Measurements from ENCODE around the gene CARD16. TPM values are rescaled to one million over a fixed set of nuclear protein-coding genes. Genes with fewer than 3 reads are reported as not detected.
A peak's percentile ranks its signal among the peaks of the same experiment; 100 is the strongest.
"Not testable (repeated sequence)": the region's sequence is repeated elsewhere in the genome, so short reads cannot be mapped to it uniquely, and the experiment has no call there.

Gene CARD16
- 5.0 TPM for polyA plus RNA-seq (2013, experiment 1 of 2; ENCODE audit: insufficient read length)
- 5.6 TPM for polyA plus RNA-seq (2013, experiment 2 of 2; ENCODE audit: insufficient read length)

DNA sequence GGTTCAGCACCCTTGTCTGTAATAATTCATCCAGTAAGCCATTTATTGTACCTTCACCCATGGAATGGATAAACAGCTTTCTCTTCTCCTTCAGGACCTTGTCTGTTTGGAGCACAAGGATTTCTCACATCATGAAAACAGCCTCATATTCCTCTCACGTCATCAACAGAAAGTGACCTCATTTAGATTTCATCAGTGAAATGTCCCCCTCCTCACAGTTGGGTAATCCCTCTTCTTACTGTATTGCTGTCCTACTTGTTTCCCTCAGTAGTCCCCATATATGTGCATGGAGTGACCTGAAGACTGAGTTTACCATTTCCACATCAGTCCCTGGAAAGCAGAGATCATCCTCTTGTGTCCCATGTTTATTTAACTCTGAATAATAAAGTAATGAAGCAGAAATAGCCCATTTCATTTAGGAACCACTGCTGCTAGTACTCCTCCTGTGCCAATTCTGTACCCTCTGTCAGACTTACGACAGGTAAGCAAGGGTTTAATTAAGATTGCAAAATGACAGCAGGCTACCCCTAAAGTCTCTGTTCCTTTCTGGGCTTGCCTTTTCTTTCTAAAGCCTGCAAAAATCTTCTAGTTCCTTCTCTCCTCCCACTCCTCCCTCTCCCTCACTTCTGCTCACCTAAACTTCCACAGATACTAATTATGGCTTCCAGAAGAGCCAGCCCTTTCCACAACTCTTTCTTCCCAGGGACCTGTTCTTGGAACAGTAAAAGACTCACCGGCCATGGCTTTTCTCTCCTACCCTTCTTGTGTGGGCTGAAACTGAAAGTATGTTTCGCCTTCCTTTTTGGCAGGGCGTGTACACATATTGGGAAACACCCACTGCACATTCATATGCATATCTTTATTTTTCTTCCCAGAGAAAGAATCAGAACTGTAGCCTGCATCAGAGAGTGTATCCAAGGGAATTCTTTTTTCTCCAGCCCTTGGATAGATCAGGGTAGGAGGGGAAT lies at the start of gene CARD16:
Gene CARD16 (minus strand): TSS at position 779 of the 968 bp plus-strand sequence. CDS start 38 bp downstream, at position 741.
- peak; percentile 57 for DNase-seq

DNA sequence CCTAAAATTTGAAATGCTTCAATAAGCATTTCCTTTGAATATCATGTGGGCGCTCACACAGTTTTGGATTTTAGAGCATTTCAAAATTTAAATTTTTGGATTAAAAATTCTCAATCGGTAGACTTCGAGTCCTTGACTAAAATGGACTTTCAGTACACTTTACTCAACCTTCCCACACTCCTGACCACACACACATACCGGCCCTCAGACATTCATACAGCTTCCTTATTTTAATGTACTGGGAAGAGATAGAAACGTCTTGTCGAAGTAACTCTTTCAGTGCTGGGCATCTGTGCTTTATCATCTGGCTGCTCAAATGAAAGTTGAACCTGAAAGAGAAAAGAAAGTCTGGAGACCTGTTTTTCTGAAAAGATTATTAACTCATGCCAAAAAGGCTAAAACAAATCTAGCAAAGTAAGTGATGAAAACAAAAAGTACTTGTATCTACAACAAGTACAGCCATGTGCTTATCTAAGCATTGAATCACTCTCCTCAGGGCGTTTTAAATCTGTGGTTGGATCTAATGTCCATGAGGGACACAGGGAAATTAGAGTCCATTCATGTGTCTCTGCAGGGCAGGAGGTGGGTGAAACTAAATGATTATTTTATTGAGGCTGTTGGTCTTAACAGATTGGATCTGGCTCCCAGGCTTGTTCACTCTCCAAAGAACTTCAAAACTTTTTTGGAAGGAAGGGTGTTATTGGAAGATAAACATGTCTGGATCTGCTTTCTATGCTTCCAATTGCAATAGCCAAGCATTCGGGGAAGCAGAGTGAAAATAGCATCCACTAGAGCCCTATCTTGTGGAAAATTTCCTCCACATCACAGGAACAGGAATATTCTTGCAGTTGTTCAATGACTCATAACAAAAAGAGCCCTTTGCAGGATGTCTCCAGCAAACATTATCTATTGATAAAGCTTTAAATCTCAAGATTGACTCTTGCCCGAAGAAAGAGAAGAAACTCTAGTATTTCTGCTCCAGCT lies 47.4 kb upstream of the CARD16 start:
- DNase-seq: no peak

DNA sequence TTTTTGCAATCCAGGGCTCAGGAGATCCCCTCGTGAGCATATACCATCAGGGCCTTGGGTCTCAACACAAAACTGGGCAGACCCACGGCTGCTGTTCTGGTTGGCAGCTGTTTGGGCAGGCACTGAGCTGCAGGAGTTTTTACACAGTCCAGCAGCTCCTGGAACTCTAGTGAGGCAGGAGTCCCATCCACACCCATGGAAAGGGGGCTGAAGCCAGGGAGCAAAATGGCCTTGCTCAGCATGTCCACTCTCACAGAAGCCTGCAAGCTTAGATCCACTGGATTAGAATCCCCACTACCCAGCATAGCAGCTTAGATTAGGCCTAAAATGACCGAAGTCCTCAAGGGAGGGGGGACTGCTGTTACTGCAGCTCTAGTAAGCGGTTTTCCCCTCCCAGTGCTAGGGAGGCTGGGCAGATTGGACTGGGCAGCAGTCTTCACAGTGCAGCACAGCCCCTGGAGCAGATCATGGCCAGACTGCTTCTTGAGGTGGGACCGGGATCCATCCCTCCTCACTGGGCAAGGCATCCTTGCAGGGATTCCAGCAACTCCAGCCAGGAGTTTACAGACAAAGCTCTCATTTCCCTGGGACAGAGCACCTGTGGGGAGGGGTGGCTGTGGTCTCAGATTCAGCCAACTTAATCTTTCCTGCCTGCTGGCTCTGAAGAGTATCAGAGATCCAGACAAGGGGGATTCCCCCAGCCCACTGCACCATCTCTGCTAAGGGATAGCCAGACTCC lies 36.4 kb upstream of the CARD16 start:
- no peak for DNase-seq

DNA sequence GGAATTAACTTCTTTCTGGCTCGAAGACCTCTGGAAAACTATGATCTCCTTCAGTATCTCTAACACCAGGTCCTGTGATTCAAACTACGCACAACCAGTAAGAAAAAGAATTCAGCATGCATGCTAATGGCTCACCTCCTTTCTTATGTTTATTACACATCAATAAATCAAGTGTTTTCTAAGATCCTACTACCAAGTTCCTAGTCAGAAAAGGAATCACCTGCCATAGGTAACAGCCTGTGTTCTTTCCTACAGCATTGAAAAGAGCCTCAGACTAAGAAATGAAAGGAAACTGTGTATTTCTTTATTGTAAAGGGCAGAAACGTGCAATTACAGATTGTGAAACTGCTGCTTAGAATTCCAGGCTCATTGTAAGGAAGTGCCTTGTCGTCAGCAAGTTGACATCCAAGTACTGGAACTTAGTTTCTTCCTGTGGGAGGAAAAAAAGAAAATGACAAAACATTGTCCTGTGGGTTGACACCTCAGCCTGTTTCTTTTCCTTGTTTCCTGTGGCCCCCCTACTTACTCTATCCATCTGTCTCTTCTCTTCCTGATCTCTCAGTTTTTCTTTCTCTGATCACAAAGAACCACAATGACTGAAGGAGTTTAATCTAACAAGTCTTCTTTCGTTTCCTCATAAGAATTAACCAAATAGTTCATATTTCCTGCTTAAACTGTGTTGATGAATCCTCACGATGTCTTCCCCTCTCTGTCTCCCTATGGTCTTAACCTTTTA lies 35.2 kb upstream of the CARD16 start:
- not testable (repeated sequence) for DNase-seq

DNA sequence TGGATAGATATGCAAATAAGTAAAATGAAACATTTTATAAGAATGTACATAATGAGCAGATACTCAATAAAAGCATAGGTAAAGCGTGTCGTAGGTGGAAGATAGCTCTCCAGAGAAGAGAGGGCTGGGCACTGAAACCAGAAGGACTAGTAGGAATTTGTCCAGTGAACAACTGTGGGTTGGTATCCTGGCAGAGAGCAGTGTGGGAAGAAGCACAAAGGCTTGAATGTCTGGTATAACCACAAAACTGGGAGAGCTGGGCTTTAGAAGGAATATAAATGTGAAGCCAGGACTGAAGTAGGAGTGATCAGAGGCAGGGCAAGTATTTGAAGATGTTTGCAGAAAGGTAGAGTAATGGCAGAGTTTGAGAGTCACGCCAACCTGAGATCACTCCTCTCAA lies 33.1 kb upstream of the CARD16 start:
- DNase-seq: no peak

DNA sequence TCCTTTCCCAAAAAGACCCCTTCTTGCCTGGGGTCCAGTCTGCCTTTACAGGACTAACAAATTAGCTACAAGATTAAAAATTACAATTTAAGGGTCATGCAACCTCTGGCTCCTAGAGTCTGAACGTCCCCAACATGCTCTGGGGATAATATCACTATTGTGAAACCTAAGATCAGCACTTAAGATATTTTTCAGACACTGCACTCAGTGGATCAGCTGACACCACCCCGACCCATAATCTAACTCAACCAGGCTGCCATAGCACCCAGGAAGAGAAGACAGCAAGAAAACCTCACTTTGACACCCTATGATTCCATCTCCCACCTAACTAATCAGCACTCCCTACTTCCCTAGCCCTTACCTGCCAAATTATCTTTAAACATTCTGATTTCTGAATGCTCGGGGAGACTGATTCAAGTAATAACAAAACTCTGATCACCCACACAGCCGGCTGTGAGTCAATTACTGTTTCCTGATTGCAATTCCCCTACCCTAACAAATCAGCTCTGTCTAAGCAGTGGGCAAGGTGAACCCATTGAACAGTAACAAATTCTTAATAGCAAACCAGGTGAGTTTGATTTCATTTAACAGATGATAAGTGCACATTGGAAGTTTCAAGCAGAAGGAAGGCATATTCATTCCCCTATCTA lies 32.1 kb upstream of the CARD16 start:
- DNase-seq: not testable (repeated sequence)

DNA sequence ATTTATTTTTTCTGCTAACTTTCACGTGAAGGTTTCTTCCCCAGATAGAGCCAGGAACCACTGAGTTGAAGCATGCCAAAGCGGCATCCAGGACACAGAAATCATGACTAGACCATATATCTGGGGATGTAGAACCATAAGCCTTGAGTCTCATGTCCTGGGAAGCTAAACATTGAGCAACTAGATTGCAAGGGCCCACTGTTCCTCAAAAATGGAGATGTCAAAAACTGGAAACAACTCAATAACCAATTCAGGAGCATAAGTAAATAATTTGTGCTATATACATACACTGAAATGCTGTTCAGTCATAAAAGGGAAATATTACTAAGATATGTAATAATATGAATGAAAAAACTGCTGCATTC lies 29.0 kb upstream of the CARD16 start:
- DNase-seq: no peak

DNA sequence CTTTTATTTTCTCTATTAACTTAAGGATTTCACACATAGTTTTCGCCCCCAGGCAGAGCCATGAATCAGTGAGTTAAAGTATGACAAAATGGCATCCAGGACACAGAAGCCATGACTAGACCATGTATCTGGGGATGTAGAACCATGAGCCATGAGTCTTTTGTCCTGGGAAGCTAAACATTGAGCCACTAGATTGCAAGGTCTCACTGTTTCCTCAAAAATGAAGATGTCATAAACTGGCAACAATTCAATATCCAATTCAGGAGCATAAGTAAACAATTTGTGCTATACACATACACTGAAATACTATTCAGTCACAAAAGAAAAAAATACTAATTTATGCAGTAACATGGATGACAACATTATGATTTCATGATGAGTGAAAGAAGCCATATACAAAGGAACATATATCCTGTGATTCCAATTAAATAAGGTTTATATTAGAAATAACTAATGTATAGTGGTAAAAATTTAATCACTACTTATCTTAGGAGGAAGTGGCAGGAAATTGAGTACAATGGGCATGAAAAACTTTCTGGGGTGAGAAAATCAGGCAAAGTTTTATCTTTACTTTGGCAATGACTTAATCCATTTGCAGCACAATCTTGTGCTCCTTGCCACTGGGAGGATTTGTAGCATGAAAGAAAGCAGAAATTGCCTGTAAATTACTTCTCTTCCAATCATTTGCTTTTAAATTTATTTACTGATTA lies 28.5 kb upstream of the CARD16 start:
- no peak for DNase-seq

DNA sequence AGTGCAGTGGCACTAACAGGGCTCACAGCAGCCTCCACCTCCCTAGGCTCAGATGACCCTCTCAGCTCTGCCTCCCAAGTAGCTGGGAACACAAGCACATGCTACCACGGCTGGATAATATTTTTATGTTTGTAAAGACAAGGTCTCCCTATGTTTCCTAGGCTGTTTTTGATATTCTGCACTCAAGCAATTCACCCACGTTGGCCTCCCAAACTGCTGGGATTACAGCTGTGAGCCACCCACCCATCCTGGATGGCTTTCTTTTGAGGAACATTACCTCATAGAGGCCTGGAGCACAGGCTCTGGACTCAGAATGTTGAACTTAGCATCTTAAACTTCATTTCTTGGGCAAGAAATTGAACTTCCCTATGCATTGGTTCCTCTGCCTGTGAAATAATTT lies 26.9 kb upstream of the CARD16 start:
- DNase-seq: not testable (repeated sequence)

DNA sequence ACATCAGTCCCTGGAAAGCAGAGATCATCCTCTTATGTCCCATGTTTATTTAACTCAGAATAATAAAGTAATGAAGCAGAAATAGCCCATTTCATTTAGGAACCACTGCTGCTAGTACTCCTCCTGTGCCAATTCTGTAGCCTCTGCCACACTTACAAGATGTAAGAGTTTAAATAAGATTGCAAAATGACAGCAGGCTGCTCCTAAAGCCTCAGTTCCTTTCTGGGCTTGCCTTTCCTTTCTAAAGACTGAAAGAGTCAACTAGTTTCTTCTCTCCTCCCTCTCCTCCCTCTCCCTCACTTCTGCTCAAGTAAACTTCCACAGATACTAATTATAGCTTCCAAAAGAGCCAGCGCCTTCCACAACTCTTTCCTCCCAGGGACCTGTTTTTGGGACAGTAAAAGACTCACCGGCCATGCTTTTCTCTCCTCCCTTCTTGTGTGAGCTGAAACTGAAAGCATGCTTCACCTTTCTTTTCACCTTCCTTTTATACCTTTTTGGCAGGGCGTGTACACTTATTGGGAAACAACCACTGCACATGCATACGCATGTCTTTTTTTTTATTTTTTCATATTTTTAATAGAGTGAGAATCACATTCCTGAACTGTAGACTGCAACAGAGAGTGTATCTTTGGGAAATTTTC lies 26.1 kb upstream of the CARD16 start:
- DNase-seq: no peak

DNA sequence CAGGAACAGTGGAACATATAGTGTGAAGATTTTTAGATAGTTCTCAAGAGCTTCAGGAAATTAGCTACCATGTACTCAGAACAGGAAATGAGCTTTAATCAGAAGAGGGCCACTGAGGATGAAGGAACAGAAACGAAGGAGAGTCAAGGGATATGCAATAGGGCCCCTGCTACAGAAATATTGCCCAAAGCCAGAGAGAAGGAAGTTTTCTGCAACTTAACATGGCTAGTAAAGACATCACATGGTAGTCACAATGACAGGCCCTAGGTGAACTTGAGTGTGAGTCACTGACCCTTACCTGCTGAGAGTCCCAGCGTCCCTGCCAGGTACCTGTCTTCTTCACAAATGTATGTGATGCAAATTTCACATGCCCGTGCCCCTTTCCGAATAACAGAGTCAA lies 25.2 kb upstream of the CARD16 start:
- no peak for DNase-seq

DNA sequence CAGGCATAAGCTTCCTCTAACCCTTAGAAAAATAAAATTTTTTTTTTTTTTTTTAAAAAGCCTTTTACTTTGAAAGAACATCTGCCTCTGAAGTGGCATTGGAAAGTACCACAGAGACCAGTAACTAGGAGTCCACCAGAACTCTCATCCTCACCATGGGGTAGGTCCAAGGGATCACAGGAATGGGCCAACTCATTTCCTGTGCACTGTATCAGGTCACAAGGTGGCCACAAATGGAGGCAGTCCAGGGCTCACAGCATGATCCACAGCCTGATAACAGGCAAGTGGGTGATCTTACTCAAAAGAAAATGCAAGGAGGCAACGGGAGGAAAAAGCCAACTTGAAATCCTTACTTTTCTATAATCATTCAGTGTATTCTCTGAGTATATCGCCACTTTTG lies 24.6 kb upstream of the CARD16 start:
- not testable (repeated sequence) for DNase-seq

DNA sequence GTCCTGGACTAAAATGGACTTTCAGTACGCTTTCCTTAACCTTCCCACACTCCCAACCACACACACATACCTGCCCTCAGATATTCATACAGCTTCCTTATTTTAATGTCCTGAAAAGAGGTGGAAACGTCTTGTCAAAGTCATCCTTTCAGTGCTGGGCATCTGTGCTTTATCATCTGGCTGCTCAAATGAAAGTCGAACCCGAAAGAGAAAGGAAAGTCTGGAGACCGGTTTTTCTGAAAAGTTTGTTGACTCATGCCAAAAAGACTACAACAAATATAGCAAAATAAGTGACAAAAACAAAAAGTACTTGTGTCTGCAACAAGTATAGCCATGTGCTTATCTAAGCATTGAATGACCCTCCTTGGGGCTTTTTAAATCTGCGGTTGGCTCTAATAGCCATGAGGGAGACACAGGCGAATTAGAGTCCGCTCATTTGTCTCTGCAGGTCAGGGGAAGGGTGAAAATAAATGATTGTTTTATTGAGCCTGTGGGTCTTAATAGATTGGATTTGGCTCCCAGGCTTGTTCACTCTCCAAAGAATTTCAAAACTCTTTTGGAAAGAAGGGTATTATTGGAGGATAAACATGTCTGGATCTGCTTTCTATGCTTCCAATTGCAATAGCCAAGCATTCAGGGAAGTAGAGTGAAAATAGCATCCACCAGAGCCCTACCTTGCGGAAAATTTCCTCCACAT lies 18.3 kb upstream of the CARD16 start:
- DNase-seq: not testable (repeated sequence)

DNA sequence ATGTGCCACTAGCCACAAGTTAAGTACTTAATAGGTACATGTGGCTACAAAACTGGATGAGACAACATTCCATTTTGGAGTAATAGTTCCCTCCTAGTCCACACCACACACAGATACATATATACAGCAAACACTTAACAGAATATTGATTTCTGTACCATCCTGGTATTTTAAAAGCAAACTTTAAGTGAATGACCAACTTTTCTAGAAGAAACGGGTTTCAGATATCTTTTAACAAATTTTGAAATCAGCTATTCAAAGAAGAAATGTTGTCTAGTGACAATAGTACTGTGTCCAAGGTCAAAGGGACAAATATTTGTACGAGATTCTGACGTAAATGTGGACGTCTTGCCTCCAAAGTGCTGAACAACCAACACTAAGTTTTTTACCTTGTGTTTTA lies 12.3 kb upstream of the CARD16 start:
- DNase-seq: no peak

DNA sequence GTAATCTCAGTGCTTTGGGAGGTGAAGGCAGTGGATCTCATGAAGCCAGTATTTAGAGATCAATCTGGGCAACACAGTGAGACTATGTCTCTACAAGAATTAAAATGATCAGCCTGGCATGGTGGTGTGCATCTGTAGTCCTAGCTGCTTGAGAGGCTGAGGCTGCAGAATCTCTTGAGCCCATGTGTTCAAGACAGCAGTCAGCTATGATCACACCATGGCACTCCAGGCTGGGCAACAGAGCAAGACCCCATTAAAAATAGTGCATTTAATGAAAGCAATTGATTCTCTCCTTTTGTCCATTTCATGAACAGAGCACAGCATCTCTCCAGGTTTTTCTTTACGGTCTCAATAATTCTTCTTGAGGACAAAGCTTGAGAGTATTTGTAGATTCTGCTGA lies 11.3 kb upstream of the CARD16 start:
- DNase-seq: no peak

DNA sequence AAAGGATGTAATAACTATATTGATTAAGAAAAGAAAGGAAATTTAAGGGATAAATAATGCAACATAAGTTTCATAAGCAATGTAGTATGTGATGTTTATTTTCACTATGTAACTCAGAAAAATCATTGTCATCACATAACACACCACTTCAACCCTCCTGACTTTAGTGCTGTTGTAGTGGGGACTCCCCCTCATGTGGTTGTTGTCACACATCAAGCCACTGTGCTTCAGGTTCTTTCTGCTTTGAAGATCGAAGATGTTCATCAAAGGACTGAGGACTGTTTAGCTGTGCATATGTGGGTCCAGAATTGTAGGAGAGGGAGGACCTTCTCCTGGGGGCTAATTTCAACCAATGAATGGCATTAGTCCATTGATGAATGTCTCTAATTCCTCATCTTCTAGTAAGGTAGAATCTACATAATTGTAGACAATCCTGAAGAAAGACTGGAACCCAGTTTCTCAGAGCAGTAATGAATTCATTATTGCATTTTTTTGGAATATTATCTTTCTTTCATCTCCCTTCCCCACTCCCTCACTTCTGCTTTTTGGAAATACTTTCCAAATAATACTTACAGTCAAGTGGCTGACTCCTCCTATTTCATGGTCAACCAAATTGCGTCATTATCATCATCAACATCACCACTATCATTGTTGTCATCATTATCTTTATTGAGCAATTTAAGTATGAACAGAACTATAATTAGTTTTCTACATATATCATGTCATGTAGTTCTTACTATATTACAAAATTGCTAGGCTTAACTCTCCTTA lies 9.8 kb upstream of the CARD16 start:
- no peak for DNase-seq

DNA sequence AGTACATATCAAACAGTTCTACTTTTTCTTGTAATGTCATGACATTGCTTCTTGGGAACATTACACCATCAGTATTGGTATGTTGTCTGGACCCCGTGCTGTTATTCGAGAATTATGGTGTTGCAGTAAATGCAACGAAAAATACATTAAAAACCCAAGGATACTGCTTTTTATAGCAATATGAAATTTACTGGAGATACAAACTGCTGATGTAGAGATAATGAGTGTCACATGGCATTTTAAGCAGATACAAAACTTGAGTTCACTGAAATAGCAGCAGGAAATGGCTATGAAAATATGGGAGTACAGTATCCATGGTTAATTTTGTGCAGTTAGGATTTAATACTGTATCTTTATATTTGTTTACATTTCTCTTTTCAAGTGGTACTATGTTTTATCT lies 7.4 kb upstream of the CARD16 start:
- DNase-seq: no peak

DNA sequence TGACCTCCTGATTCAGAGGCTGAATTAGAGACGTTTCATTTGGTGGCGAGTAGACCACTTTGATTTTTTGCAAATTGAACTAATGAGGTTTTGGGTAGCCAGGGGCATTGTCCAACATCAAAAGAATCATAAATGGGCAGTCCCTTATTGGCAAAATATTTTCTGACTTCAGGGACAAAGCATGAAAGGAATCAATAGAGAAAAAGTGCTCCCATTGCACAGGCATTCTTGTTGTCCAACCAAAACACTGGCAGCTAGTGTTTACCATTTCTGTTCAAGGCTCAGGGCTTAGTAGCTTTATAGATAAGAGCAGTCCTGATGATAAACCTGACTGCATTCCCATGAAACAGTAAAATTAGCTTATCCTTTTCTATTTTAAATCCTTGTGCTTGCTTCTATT lies 6.4 kb upstream of the CARD16 start:
- DNase-seq: no peak
